ENCODE results near the gene RNU6-1.

Gene RNU6-1

GRCh38 chr15:67796196-67797127 lies 43.4 kb downstream of the RNU6-1 start:
- DNase-seq: no peak

GRCh38 chr15:67794832-67795574 lies 44.8 kb downstream of the RNU6-1 start:
- DNase-seq: no peak

GRCh38 chr15:67792250-67792942 lies 47.4 kb downstream of the RNU6-1 start:
- DNase-seq: no peak

GRCh38 chr15:67790610-67791319 lies 49.1 kb downstream of the RNU6-1 start:
- no peak for DNase-seq
